ENCODE measurements around the gene ABO.
"Not testable (repeated sequence)": the region's sequence is repeated elsewhere in the genome, so short reads cannot be mapped to it uniquely, and the experiment has no call there.

Gene ABO

GRCh38 chr9:133262226-133262625 lies 12.8 kb downstream of the ABO start:
- no peak overlapping the region for H3K4me3 ChIP-seq (ENCODE audit: low read length)
- no peak for TF ChIP-seq ZNF274 (IDR thresholded peaks at IDR 0.05; ENCODE audit: low read depth, low read length)

GRCh38 chr9:133261753-133262120 lies 13.3 kb downstream of the ABO start:
- no peak for TF ChIP-seq ZNF274 (IDR thresholded peaks at IDR 0.05; ENCODE audit: low read depth, low read length)
- H3K4me3 ChIP-seq (ENCODE audit: low read length) = no peak overlapping the region

GRCh38 chr9:133261103-133261752 lies 13.8 kb downstream of the ABO start:
- TF ChIP-seq ZNF274 (IDR thresholded peaks at IDR 0.05; ENCODE audit: low read depth, low read length) = no peak
- H3K4me3 ChIP-seq (ENCODE audit: low read length) = no peak overlapping the region

DNA sequence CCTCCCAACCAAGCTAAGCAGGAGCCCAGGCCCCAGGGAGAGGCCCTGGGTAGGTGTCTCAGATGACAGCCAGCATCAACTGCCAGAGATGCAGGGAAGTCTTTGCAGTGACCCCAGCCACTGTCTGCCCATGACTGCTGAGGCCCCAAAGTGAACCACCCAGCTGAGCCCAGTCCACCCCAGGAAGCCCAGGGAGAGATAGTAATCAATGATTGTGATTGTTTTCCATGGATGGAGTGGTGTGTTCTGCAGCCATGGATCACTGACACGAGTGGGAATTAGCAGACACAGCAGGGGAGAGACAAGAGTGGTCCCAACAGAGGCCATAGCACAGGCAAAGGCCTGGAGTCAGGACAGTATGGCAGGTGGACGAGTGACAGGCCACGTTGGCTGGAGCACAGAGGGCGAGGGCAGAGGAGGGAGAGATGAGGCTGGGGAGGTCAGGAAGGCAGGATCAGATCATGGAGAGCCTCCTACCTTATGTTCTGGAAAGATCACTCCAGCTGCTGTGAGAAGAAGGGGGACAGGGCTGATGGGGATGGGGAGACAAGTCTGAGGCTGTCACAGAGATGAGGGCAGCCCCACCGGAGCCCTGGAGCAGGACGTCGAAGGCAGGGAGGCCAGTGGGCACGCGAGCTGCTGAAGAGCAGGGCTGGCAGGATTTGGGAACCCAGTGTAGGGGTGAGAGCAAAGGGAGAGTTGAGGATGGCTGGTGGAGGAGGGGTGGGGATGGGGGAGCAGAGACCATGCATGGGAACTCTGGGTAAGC lies 14.5 kb downstream of the ABO start:
- no peak for TF ChIP-seq ZNF274 (IDR thresholded peaks at IDR 0.05; ENCODE audit: low read depth, low read length)
- no peak overlapping the region for H3K4me3 ChIP-seq (ENCODE audit: low read length)

GRCh38 chr9:133258061-133259015 lies 16.7 kb downstream of the ABO start:
- TF ChIP-seq ZNF274 (IDR thresholded peaks at IDR 0.05; ENCODE audit: low read depth, low read length) = no peak

GRCh38 chr9:133257465-133257956 lies 17.5 kb downstream of the ABO start:
- H3K4me3 ChIP-seq (ENCODE audit: low read length) = no peak overlapping the region
- TF ChIP-seq ZNF274 (IDR thresholded peaks at IDR 0.05; ENCODE audit: low read depth, low read length) = no peak

More at GRCh38 chr9:133258061-133259015, 16.7 kb downstream of the ABO start:
- H3K4me3 ChIP-seq (ENCODE audit: low read length) = no peak overlapping the region

- no peak for TF ChIP-seq ZNF274 (IDR thresholded peaks at IDR 0.05; ENCODE audit: low read depth, low read length)
- H3K4me3 ChIP-seq (ENCODE audit: low read length) = no peak overlapping the region
Measured at GRCh38 chr9:133256686-133257091, 18.3 kb downstream of the ABO start.

- H3K4me3 ChIP-seq (ENCODE audit: low read length) = no peak overlapping the region
- TF ChIP-seq ZNF274 (IDR thresholded peaks at IDR 0.05; ENCODE audit: low read depth, low read length) = no peak
Measured at GRCh38 chr9:133256136-133256461, 18.9 kb downstream of the ABO start.

- TF ChIP-seq ZNF274 (IDR thresholded peaks at IDR 0.05; ENCODE audit: low read depth, low read length) = no peak
Measured at GRCh38 chr9:133255371-133256135, 19.4 kb downstream of the ABO start.

DNA sequence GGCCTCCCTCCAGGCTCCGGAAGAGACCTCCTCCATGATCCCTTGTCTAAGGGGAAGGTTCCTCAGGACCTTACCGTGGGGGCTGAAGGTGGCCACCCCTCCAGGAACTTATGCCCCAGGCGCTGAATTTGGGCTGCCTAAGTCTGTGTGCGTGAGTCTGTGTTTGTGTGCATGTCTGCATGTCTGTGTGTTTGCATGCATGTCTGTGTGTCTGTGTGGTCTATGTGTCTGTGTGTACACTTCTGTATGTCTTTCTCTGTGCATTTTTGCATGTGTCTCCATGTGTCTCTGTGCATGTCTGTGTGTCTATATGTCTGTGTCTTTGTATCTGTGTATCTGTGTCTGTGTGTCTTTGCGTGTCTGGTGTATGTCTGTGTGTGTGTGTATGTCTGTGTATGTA lies 20.5 kb downstream of the ABO start:
- H3K4me3 ChIP-seq (ENCODE audit: low read length) = no peak overlapping the region
- TF ChIP-seq ZNF274 (IDR thresholded peaks at IDR 0.05; ENCODE audit: low read depth, low read length) = no peak

More at GRCh38 chr9:133255371-133256135, 19.4 kb downstream of the ABO start:
- H3K4me3 ChIP-seq (ENCODE audit: low read length) = no peak overlapping the region

- no peak overlapping the region for H3K4me3 ChIP-seq (ENCODE audit: low read length)
- no peak for TF ChIP-seq ZNF274 (IDR thresholded peaks at IDR 0.05; ENCODE audit: low read depth, low read length)
Measured at GRCh38 chr9:133253268-133253667, 21.7 kb downstream of the ABO start.

GRCh38 chr9:133252301-133253020 lies 22.5 kb downstream of the ABO start:
- TF ChIP-seq ZNF274 (IDR thresholded peaks at IDR 0.05; ENCODE audit: low read depth, low read length) = no peak
- H3K4me3 ChIP-seq (ENCODE audit: low read length) = no peak overlapping the region

GRCh38 chr9:133251773-133252172 lies 23.2 kb downstream of the ABO start:
- no peak for TF ChIP-seq ZNF274 (IDR thresholded peaks at IDR 0.05; ENCODE audit: low read depth, low read length)
- no peak overlapping the region for H3K4me3 ChIP-seq (ENCODE audit: low read length)

DNA sequence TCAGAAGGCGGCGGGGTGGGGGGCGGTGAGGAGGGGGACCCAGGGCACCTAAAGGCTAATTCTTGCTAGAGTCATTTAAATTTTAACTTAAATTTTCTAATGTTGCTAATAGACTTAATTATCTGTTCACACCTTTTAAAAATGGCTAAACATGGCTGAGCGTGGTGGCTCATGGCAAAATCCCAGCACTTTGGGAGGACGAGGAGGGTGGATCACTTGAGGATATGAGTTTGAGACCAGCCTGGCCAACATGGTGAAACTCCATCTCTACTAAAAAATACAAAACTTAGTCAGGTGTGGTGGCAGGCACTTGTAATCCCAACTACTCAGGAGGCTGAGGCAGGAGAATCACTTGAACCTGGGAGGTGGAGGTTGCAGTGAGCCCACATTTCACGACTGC lies 23.8 kb downstream of the ABO start:
- H3K4me3 ChIP-seq (ENCODE audit: low read length) = not testable (repeated sequence)

Measured in GM08714 (cell line).